SK-N-SH treated with all-trans-retinoic acid at 6 μM for 48 hours (cell line): ENCODE data around the gene L1CAM.

Experiments used
- ATAC-seq: fragments of 200-7000 bp; cut with Tn5 transposase; 3 replicates; pipeline ENCODE4 v1.9.1; 2020; ENCODE audit warnings: mild to moderate bottlenecking, moderate library complexity
- ARNTL ChIP-seq: fragments of 450-650 bp; formaldehyde crosslinking; IDR thresholded peaks from 2 replicates; pipeline ENCODE4 v1.5.0; 2020; ENCODE audit warnings: low read depth, mild to moderate bottlenecking, moderate library complexity, borderline replicate concordance
- BACH2 ChIP-seq: fragments of 250-450 bp; sonication (Bioruptor Pico); IDR thresholded peaks from 2 replicates; pipeline ENCODE4 v1.9.0; 2021; ENCODE audit warnings: mild to moderate bottlenecking, borderline replicate concordance
- CREB5 ChIP-seq: fragments of 250-450 bp; sonication (Bioruptor Pico); IDR thresholded peaks from 2 replicates; pipeline ENCODE4 v1.5.1; 2020; ENCODE audit warnings: low read depth, mild to moderate bottlenecking, moderate library complexity
- CSDC2 ChIP-seq: fragments of 250-450 bp; sonication (Bioruptor Pico); IDR thresholded peaks from 2 replicates; pipeline ENCODE4 v1.5.0; 2020; ENCODE audit warnings: mild to moderate bottlenecking, moderate library complexity
- CSRNP3 ChIP-seq: fragments of 250-450 bp; sonication (Bioruptor Pico); IDR thresholded peaks from 2 replicates; pipeline ENCODE4 v1.5.1; 2021; ENCODE audit warnings: mild to moderate bottlenecking, moderate library complexity
- ESRRG ChIP-seq: fragments of 250-450 bp; sonication (Bioruptor Pico); IDR thresholded peaks from 2 replicates; pipeline ENCODE4 v1.6.1; 2021; ENCODE audit warnings: mild to moderate bottlenecking
- GLIS3 ChIP-seq: fragments of 250-450 bp; sonication (Bioruptor Pico); IDR thresholded peaks from 2 replicates; pipeline ENCODE4 v1.5.0; 2020; ENCODE audit warnings: mild to moderate bottlenecking, moderate library complexity
- OSR1 ChIP-seq: fragments of 250-450 bp; sonication (Bioruptor Pico); IDR thresholded peaks from 2 replicates; pipeline ENCODE4 v1.8.0; 2022; ENCODE audit warnings: moderate library complexity, mild to moderate bottlenecking, inconsistent platforms
- PPARA ChIP-seq: fragments of 250-450 bp; sonication (Bioruptor Pico); IDR thresholded peaks from 2 replicates; pipeline ENCODE4 v1.5.0; 2020; ENCODE audit warnings: mild to moderate bottlenecking, borderline replicate concordance
- SNAI2 ChIP-seq: fragments of 250-450 bp; sonication (Bioruptor Pico); IDR thresholded peaks from 2 replicates; pipeline ENCODE4 v1.5.0; 2020; ENCODE audit warnings: mild to moderate bottlenecking, moderate library complexity
- TCF4 ChIP-seq: fragments of 250-450 bp; sonication (Bioruptor Pico); IDR thresholded peaks from 2 replicates; pipeline ENCODE4 v1.8.0; 2021; ENCODE audit warnings: mild to moderate bottlenecking, moderate library complexity, borderline replicate concordance
- TOX ChIP-seq: fragments of 250-450 bp; sonication (Bioruptor Pico); IDR thresholded peaks from 2 replicates; pipeline ENCODE4 v1.8.0; 2021; ENCODE audit warnings: mild to moderate bottlenecking, moderate library complexity, borderline replicate concordance
- ZC3H10 ChIP-seq: fragments of 250-450 bp; sonication (Bioruptor Pico); IDR thresholded peaks from 2 replicates; pipeline ENCODE4 v1.5.1; 2021; ENCODE audit warnings: mild to moderate bottlenecking, moderate library complexity
- ZFP30 ChIP-seq: fragments of 450-650 bp; formaldehyde crosslinking; IDR thresholded peaks from 2 replicates; pipeline ENCODE4 v1.5.0; 2022; ENCODE audit warnings: mild to moderate bottlenecking, moderate library complexity
- ZNF565 ChIP-seq: fragments of 450-650 bp; formaldehyde crosslinking; conservative IDR thresholded peaks from 2 replicates; pipeline ENCODE4 v1.5.0; 2020; ENCODE audit warnings: low read depth, mild to moderate bottlenecking, moderate library complexity
- ZNF70 ChIP-seq: fragments of 450-650 bp; formaldehyde crosslinking; IDR thresholded peaks from 2 replicates; pipeline ENCODE4 v1.5.0; 2020; ENCODE audit warnings: mild to moderate bottlenecking, moderate library complexity
- ZNF8 ChIP-seq: fragments of 450-650 bp; formaldehyde crosslinking; IDR thresholded peaks from 2 replicates; pipeline ENCODE4 v1.5.0; 2020; ENCODE audit warnings: mild to moderate bottlenecking, moderate library complexity
- TF ChIP-seq, protein P1 (sequence below): fragments of 250-450 bp; sonication (Bioruptor Pico); IDR thresholded peaks from 2 replicates; pipeline ENCODE4 v1.8.0; 2020; ENCODE audit warnings: mild to moderate bottlenecking, moderate library complexity, borderline replicate concordance
- TF ChIP-seq, protein P2 (sequence below): fragments of 250-450 bp; sonication (Bioruptor Pico); IDR thresholded peaks from 2 replicates; pipeline ENCODE4 v1.8.0; 2021; ENCODE audit warnings: low read depth, mild to moderate bottlenecking, moderate library complexity, borderline replicate concordance

The L1CAM gene

GRCh38 chrX:153828723-153829548, 57.0 kb downstream of the L1CAM start:
- TF ChIP-seq ARNTL (CRISPR knock-in tag), result no peak
- no peak for TF ChIP-seq ZFP30 (CRISPR knock-in tag)
- TF ChIP-seq BACH2 (CRISPR knock-in tag), result no peak
- TF ChIP-seq ZNF70 (CRISPR knock-in tag), result no peak
- TF ChIP-seq, protein P1, sequence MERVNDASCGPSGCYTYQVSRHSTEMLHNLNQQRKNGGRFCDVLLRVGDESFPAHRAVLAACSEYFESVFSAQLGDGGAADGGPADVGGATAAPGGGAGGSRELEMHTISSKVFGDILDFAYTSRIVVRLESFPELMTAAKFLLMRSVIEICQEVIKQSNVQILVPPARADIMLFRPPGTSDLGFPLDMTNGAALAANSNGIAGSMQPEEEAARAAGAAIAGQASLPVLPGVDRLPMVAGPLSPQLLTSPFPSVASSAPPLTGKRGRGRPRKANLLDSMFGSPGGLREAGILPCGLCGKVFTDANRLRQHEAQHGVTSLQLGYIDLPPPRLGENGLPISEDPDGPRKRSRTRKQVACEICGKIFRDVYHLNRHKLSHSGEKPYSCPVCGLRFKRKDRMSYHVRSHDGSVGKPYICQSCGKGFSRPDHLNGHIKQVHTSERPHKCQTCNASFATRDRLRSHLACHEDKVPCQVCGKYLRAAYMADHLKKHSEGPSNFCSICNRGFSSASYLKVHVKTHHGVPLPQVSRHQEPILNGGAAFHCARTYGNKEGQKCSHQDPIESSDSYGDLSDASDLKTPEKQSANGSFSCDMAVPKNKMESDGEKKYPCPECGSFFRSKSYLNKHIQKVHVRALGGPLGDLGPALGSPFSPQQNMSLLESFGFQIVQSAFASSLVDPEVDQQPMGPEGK (CRISPR knock-in tag), result no peak
- TF ChIP-seq CSRNP3 (CRISPR knock-in tag), result no peak
- no peak for TF ChIP-seq TOX (CRISPR knock-in tag)
- TF ChIP-seq, all 23 proteins: peak for 0
- peak; percentile 20; the same call in 2 of the 3 replicates for ATAC-seq

GRCh38 chrX:153828308-153828707, 57.7 kb downstream of the L1CAM start:
- TF ChIP-seq, protein P1 (CRISPR knock-in tag), result no peak
- TF ChIP-seq, protein P2, sequence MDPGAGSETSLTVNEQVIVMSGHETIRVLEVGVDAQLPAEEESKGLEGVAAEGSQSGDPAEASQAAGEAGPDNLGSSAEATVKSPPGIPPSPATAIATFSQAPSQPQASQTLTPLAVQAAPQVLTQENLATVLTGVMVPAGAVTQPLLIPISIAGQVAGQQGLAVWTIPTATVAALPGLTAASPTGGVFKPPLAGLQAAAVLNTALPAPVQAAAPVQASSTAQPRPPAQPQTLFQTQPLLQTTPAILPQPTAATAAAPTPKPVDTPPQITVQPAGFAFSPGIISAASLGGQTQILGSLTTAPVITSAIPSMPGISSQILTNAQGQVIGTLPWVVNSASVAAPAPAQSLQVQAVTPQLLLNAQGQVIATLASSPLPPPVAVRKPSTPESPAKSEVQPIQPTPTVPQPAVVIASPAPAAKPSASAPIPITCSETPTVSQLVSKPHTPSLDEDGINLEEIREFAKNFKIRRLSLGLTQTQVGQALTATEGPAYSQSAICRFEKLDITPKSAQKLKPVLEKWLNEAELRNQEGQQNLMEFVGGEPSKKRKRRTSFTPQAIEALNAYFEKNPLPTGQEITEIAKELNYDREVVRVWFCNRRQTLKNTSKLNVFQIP (CRISPR knock-in tag), result no peak
- TF ChIP-seq GLIS3, result no peak
- TF ChIP-seq CSDC2 (CRISPR knock-in tag), result no peak
- ATAC-seq, result no peak

GRCh38 chrX:153827903-153828302, 58.1 kb downstream of the L1CAM start:
- no peak for ATAC-seq
- no peak for TF ChIP-seq OSR1 (CRISPR knock-in tag)
- no peak for TF ChIP-seq ZNF8
- TF ChIP-seq, protein P2 (CRISPR knock-in tag), result no peak
- no peak for TF ChIP-seq ZFP30 (CRISPR knock-in tag)
- TF ChIP-seq, protein P1 (CRISPR knock-in tag), result no peak
- TF ChIP-seq SNAI2 (CRISPR knock-in tag), result no peak
- TF ChIP-seq TCF4 (CRISPR knock-in tag), result no peak
- TF ChIP-seq ARNTL (CRISPR knock-in tag), result no peak
- TF ChIP-seq TOX (CRISPR knock-in tag), result no peak
- TF ChIP-seq ESRRG (CRISPR knock-in tag), result no peak
- no peak for TF ChIP-seq GLIS3
- no peak for TF ChIP-seq CREB5 (CRISPR knock-in tag)
- TF ChIP-seq BACH2 (CRISPR knock-in tag), result no peak
- no peak for TF ChIP-seq PPARA
- TF ChIP-seq ZNF565, result no peak
- no peak for TF ChIP-seq ZC3H10 (CRISPR knock-in tag)
- no peak for TF ChIP-seq CSRNP3 (CRISPR knock-in tag)
- no peak for TF ChIP-seq ZNF70 (CRISPR knock-in tag)
